ENCODE data around the gene KRT73. TPM values are rescaled to one million over a fixed set of nuclear protein-coding genes. Genes with fewer than 3 reads are reported as not detected.

KRT73 gene
- total and polyA plus RNA-seq, 2 donors (not counting 3 experiments of a cell fraction or from before 2014, with no cell fraction given) = not detected

DNA sequence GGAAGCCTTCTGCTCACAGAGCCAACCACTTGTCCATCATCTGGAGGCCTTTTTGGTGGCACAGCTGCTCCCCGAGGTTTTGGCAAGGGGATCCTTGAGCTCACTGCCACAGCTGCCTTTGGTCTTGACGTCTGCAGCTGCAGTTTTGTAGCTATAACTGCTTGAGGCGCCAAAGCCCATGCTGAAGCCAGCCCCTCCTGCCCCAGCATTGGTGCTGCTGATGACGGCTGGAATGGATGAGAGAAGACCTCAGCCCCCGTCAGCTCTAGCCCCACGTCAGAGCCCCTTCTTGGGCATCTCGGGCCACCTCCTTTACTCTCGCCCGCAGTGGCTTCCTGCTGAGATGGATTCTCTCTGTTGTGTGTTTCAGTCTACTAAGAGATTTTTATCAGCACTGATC is 32.4 kb downstream of the KRT73 start:
- TF ChIP-seq POLR2A (IDR thresholded peaks at IDR 0.05; ENCODE audit: low read depth, low read length) (no peak), POLR2AphosphoS5 (IDR thresholded peaks at IDR 0.05; ENCODE audit: insufficient read depth, low read depth, low read length) (no peak), MYC (IDR thresholded peaks at IDR 0.05; ENCODE audit: low read depth, low read length) (no peak), JUN (IDR thresholded peaks at IDR 0.05; ENCODE audit: borderline replicate concordance, insufficient read depth, insufficient read length, low read depth) (no peak), GATA2 (IDR thresholded peaks at IDR 0.05; ENCODE audit: insufficient read depth, insufficient read length, low read depth, low read length) (no peak), FOS (IDR thresholded peaks at IDR 0.05; ENCODE audit: borderline replicate concordance, insufficient read depth, low read length) (no peak), EZH2 (IDR thresholded peaks at IDR 0.05; ENCODE audit: borderline replicate concordance, low read depth, low read length, severe bottlenecking) (no peak)
- TF ChIP-seq, protein P1, sequence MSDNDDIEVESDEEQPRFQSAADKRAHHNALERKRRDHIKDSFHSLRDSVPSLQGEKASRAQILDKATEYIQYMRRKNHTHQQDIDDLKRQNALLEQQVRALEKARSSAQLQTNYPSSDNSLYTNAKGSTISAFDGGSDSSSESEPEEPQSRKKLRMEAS (IDR thresholded peaks at IDR 0.05; ENCODE audit: insufficient read depth, insufficient read length) = no peak
- TF ChIP-seq, protein P2, sequence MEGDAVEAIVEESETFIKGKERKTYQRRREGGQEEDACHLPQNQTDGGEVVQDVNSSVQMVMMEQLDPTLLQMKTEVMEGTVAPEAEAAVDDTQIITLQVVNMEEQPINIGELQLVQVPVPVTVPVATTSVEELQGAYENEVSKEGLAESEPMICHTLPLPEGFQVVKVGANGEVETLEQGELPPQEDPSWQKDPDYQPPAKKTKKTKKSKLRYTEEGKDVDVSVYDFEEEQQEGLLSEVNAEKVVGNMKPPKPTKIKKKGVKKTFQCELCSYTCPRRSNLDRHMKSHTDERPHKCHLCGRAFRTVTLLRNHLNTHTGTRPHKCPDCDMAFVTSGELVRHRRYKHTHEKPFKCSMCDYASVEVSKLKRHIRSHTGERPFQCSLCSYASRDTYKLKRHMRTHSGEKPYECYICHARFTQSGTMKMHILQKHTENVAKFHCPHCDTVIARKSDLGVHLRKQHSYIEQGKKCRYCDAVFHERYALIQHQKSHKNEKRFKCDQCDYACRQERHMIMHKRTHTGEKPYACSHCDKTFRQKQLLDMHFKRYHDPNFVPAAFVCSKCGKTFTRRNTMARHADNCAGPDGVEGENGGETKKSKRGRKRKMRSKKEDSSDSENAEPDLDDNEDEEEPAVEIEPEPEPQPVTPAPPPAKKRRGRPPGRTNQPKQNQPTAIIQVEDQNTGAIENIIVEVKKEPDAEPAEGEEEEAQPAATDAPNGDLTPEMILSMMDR (IDR thresholded peaks at IDR 0.05; ENCODE audit: extremely low read depth in 1 of 2, insufficient read depth in 1 of 2, low read depth in 1 of 2, low read length in 2 of 2) = no peak
- Histone ChIP-seq H3K27ac (ENCODE audit: insufficient read depth, low read depth, low read length) (no peak overlapping the region), H4K20me1 (replicated peaks; ENCODE audit: control insufficient read depth, extremely low read depth, insufficient read depth, low read length) (no peaks in the 10 kb centered on the region), H3K36me3 (ENCODE audit: control insufficient read depth in 2 of 2, extremely low read depth in 1 of 2, insufficient read depth in 2 of 2, low read length in 2 of 2) (no peaks in the 10 kb centered on the region), H3K9me1 (replicated peaks; ENCODE audit: control insufficient read depth, extremely low read depth, insufficient read depth, low read length) (no peaks in the 10 kb centered on the region), H3K4me2 (ENCODE audit: insufficient read depth, low read length) (no peak overlapping the region), H3K9ac (replicated peaks; ENCODE audit: extremely low read depth, insufficient read depth, low read length) (no peak overlapping the region), H2AFZ (ENCODE audit: low read depth, low read length) (no peak overlapping the region), H3K4me1 (ENCODE audit: control insufficient read depth, extremely low read depth, insufficient read depth, low read length) (no peaks in the 10 kb centered on the region), H3K4me3 (replicated peaks in 1 of 3; ENCODE audit: insufficient read depth in 1 of 3, low read depth in 1 of 3, low read length in 3 of 3) (no peak overlapping the region), H3K79me2 (ENCODE audit: control insufficient read depth, insufficient read depth, low read length) (no peaks in the 10 kb centered on the region), H3K27me3 (ENCODE audit: control insufficient read depth in 2 of 2, insufficient read depth in 2 of 2, low read length in 2 of 2) (peaks cover 0 to 2% of the 10 kb centered on the region in 2 experiments), H3K9me3 (replicated peaks; ENCODE audit: control insufficient read depth, insufficient read depth, low read length) (no peaks in the 10 kb centered on the region)
- ChIA-PET POLR2A (no interaction called here), CTCF (interaction anchor here (1.0 to 12.3 kb wide), 5 partner anchors 9 to 294 kb away, joined by 3 to 135 read pairs (median 9); no protein-coding TSS in a partner anchor)
- intact Hi-C loops (cut with micrococcal nuclease) = no loop called here
- FAIRE-seq = no peak
- no TSS peak for BruUV-seq (replicated peaks)
- dilution Hi-C loops (cut with MboI; ENCODE audit: extremely low pct_ligation_motif_present, low sequenced_read_pairs) = no loop called here
- DNase-seq (ENCODE audit: low read depth, low spot score) = no peak
